GM19468 (cell line): ENCODE measurements around the gene PAK2.
"Not testable (repeated sequence)": the region's sequence is repeated elsewhere in the genome, so short reads cannot be mapped to it uniquely, and the experiment has no call there.

Experiments
- ATAC-seq: cut with Tn5 transposase; IDR thresholded peaks from one replicate; pipeline ENCODE4 v1.9.1; 2021; ENCODE audit warnings: mild to moderate bottlenecking, moderate library complexity, moderate number of reproducible peaks; ENCODE audit not compliant: unreplicated experiment; ENCODE audit errors: extremely low read depth

The PAK2 gene

GRCh38 chr3:196777836-196778235 is 38.2 kb downstream of the PAK2 start:
- no peak for ATAC-seq

GRCh38 chr3:196778755-196779154 is 39.1 kb downstream of the PAK2 start:
- ATAC-seq: no peak

- ATAC-seq: no peak
Observed at GRCh38 chr3:196782511-196782910, 42.9 kb downstream of the PAK2 start.

GRCh38 chr3:196788528-196788927 is 48.9 kb downstream of the PAK2 start:
- ATAC-seq: no peak

GRCh38 chr3:196789885-196790359 is 50.3 kb downstream of the PAK2 start:
- ATAC-seq: no peak

GRCh38 chr3:196790636-196791035 is 51.0 kb downstream of the PAK2 start:
- ATAC-seq: no peak

GRCh38 chr3:196792771-196793170 is 53.1 kb downstream of the PAK2 start:
- no peak for ATAC-seq

GRCh38 chr3:196793246-196793645 is 53.6 kb downstream of the PAK2 start:
- ATAC-seq: no peak

GRCh38 chr3:196794467-196794866 is 54.8 kb downstream of the PAK2 start:
- ATAC-seq: no peak

- ATAC-seq: no peak
Observed at GRCh38 chr3:196796317-196796716, 56.7 kb downstream of the PAK2 start.

GRCh38 chr3:196800742-196801434 is 61.2 kb downstream of the PAK2 start:
- no peak for ATAC-seq

- no peak for ATAC-seq
Observed at GRCh38 chr3:196803891-196804468, 64.3 kb downstream of the PAK2 start.

GRCh38 chr3:196804773-196805172 is 65.1 kb downstream of the PAK2 start:
- ATAC-seq: no peak

GRCh38 chr3:196810963-196811581 is 71.4 kb downstream of the PAK2 start:
- ATAC-seq: no peak

- no peak for ATAC-seq
Observed at GRCh38 chr3:196812853-196813252, 73.2 kb downstream of the PAK2 start.

- ATAC-seq: no peak
Observed at GRCh38 chr3:196813903-196814302, 74.2 kb downstream of the PAK2 start.

- no peak for ATAC-seq
Observed at GRCh38 chr3:196821806-196822355, 82.2 kb downstream of the PAK2 start.

GRCh38 chr3:196829651-196830050 is 90.0 kb downstream of the PAK2 start:
- not testable (repeated sequence) for ATAC-seq

- ATAC-seq: no peak
Observed at GRCh38 chr3:196835086-196835485, 95.4 kb downstream of the PAK2 start.

- ATAC-seq: not testable (repeated sequence)
Observed at GRCh38 chr3:196836626-196837025, 97.0 kb downstream of the PAK2 start.

GRCh38 chr3:196837819-196838420 is 98.3 kb downstream of the PAK2 start:
- ATAC-seq: no peak
